ENCODE measurements around the gene SCO2.

DNA sequence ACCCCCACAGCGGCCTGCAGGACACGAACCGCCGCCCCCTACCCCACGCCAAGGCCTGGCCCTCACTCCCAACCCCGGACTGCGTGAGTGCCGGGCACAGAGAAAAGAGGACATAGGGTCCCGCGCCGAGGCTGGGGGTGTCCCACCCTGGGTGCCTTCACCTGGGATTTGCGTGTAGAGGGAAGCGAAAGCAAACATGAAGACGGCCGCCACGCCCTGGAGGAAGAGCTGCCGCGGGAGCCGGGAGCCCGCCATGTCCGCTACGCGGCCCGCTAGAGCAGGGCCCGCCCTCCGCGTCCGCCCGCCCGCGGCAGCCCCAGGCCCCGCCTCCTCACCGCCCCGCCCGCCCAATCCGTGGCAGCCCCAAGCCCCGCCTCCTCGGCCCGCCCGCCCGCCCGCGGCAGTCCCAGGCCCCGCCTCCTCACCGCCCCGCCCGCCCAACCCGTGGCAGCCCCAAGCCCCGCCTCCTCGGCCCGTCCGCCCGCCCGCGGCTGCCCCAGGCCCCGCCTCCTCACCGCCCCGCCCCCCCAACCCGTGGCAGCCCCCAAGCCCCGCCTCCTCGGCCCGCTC, 17.9 kb downstream of the SCO2 start, which contains the start of gene LMF2:
- TF ChIP-seq, protein P1, sequence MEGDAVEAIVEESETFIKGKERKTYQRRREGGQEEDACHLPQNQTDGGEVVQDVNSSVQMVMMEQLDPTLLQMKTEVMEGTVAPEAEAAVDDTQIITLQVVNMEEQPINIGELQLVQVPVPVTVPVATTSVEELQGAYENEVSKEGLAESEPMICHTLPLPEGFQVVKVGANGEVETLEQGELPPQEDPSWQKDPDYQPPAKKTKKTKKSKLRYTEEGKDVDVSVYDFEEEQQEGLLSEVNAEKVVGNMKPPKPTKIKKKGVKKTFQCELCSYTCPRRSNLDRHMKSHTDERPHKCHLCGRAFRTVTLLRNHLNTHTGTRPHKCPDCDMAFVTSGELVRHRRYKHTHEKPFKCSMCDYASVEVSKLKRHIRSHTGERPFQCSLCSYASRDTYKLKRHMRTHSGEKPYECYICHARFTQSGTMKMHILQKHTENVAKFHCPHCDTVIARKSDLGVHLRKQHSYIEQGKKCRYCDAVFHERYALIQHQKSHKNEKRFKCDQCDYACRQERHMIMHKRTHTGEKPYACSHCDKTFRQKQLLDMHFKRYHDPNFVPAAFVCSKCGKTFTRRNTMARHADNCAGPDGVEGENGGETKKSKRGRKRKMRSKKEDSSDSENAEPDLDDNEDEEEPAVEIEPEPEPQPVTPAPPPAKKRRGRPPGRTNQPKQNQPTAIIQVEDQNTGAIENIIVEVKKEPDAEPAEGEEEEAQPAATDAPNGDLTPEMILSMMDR (IDR thresholded peaks at IDR 0.05; ENCODE audit: insufficient read depth, low read depth, low read length) = no peak
- TF ChIP-seq EZH2 (IDR thresholded peaks at IDR 0.05; ENCODE audit: insufficient read depth, low read length) = no peak
